Measurements from ENCODE around the gene LAMA2.

LAMA2 gene

GRCh38 chr6:129500958-129501739 lies 618.2 kb downstream of the LAMA2 start:
- DNase-seq: peak in 1 of 2 experiments; percentile 8

GRCh38 chr6:129501740-129502660 lies 619.1 kb downstream of the LAMA2 start:
- DNase-seq: no peak

- DNase-seq: no peak
Measured at GRCh38 chr6:129504456-129504855, 621.5 kb downstream of the LAMA2 start.

GRCh38 chr6:129507059-129507807 lies 624.3 kb downstream of the LAMA2 start:
- no peak for DNase-seq

- DNase-seq: no peak
Measured at GRCh38 chr6:129507846-129508245, 624.9 kb downstream of the LAMA2 start.

GRCh38 chr6:129508477-129509145 lies 625.7 kb downstream of the LAMA2 start:
- DNase-seq: no peak

GRCh38 chr6:129510950-129511349 lies 628.0 kb downstream of the LAMA2 start:
- DNase-seq: no peak

GRCh38 chr6:129513471-129513870 lies 630.5 kb downstream of the LAMA2 start:
- no peak for DNase-seq

GRCh38 chr6:129515004-129515403 lies 632.1 kb downstream of the LAMA2 start:
- no peak for DNase-seq

GRCh38 chr6:129516005-129516404 lies 633.1 kb downstream of the LAMA2 start:
- no peak for DNase-seq

- no peak for DNase-seq
Measured at GRCh38 chr6:129516787-129517186, 633.8 kb downstream of the LAMA2 start.

- no peak for DNase-seq
Measured at GRCh38 chr6:129517288-129517687, 634.4 kb downstream of the LAMA2 start.

- no peak for DNase-seq
Measured at GRCh38 chr6:129519750-129520149, 636.8 kb downstream of the LAMA2 start.

- DNase-seq: no peak
Measured at GRCh38 chr6:129521946-129522345, 639.0 kb downstream of the LAMA2 start.

GRCh38 chr6:129523816-129524215 lies 640.9 kb downstream of the LAMA2 start:
- DNase-seq: no peak

GRCh38 chr6:129525055-129525454 lies 642.1 kb downstream of the LAMA2 start:
- DNase-seq: no peak

GRCh38 chr6:129534926-129535325 lies 652.0 kb downstream of the LAMA2 start:
- no peak for DNase-seq

- DNase-seq: no peak
Measured at GRCh38 chr6:129536271-129536670, 653.3 kb downstream of the LAMA2 start.

GRCh38 chr6:129539032-129539431 lies 656.1 kb downstream of the LAMA2 start:
- no peak for DNase-seq

- DNase-seq: no peak
Measured at GRCh38 chr6:129542705-129543104, 659.8 kb downstream of the LAMA2 start.

GRCh38 chr6:129543981-129544380 lies 661.0 kb downstream of the LAMA2 start:
- no peak for DNase-seq

GRCh38 chr6:129544892-129545612 lies 662.1 kb downstream of the LAMA2 start:
- DNase-seq: no peak

Data from SHP77 (cell line).